ENCODE results near the gene WIPF3. TPM values are rescaled to one million over a fixed set of nuclear protein-coding genes. Genes with fewer than 3 reads are reported as not detected.

WIPF3 gene
- not detected in 2 replicates for total RNA-seq

DNA sequence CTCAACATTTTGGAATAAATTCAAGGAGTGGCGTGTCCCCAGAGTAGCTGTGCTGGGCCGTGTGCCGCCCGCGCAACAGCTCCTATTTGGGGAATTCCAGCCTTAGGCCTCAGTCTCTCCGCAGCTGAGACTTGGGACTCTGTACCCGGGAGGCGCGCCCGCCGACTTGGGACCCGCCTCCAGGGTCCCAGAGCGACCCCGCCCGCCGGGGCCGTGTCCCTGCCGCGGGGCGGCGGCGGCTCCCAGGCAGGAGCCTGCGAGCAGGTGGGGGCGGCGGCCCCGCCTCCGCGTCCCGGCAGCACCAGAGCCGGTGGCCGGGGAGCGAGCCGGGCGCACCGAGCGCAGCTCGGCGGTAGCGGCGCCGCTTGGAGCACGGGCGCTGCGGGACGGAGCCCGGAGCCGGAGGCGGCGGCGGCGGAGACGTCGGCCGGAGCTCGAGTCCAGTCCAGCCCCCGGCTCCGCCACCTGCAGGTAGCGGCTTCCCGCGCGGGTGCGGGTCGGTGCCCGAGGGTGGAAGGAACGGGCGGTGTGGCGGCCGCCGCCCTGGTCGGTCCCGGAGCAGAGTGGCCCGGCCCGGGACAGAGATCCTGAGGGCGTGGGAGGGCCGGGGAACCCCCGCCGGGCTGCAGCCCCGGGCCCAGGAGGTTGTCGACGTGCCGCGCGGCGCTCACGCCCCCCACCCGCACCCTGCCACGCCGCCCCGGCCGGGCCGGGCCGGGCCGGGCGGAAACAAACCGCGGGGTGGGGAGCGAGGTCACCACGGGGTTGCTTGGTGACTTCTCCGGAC is at the start of gene WIPF3:
Gene WIPF3, plus strand, starts transcription at position 301 of the 787 bp plus-strand sequence. CDS start 28,217 bp downstream, outside the sequence.
- intact Hi-C loops (cut with micrococcal nuclease) = no loop called here

DNA sequence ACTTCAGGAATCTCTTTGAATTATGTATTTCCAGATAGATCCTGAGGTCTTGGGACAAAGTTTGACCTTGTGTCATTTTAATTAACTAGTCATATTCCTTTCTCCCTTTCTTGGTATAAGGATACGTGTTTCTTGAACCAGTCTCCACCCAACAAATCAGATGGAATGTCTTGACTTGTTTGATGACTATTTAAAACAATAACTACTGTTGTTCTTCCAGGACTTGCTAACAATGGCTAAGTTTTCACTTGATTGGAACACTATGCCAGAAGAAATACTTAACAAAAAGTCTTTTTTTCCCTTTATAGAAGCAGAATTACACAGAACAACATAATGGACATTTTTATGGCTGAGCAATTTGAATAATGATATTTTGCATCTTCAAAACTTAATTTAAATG is 43.0 kb upstream of the WIPF3 start:
- intact Hi-C loops (cut with micrococcal nuclease) = no loop called here

DNA sequence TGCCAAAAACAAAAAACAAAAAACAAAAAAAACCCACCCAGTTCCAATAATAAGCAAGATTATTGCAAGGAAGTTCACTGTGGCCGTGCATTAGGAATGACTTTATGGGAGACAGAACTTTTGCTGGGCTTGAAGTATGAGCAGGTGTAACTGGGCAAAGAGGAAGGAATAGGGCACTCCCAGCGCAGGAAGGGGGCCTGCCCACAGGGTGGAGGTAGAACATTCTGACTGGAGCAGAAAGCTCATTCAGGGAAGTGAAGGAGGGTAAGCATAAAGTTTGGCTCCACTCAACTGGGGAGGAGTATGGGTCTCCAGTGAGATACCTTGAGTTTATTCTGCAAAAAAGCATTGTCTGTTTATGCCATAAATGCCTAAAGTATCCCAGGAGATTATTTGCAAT is 42.1 kb upstream of the WIPF3 start:
- intact Hi-C loops (cut with micrococcal nuclease) = no loop called here

- intact Hi-C loops (cut with micrococcal nuclease) = no loop called here
Observed at GRCh38 chr7:29765490-29765889, 40.8 kb upstream of the WIPF3 start.

- intact Hi-C loops (cut with micrococcal nuclease) = no loop called here
Observed at GRCh38 chr7:29770371-29770770, 35.9 kb upstream of the WIPF3 start.

DNA sequence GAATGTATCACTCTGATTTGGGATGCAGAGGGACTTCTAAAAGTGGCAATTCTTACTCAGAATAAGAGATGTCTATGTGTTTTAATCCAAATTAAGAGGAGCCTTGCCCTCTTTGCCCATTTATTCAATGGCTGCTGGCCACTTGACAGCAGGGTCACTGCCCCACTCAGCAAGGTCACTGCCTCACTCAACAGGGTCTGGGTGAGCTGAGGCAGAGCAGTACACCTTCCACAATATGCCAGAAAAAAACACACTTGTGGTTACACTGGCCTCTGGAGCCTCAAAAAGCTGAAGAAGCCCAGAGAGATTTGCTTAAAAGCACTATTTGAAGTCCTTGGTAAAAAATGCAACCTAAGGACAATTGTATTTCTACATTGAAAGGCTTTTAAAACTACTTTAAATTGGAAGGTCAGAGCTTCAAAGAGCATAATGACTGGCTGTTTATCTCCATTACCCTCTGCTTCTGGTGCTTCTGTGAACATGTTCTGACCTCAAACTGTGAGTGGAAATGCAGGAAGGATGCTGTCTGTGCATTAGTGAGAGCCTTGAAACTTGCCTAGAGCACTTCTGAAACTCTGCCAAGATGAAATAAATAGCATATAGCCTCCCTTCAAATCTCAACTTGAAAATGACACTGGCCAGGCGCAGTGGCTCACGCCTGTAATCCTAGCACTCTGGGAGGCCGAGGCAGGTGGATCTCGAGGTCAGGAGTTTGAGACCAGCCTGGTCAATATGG is 35.1 kb upstream of the WIPF3 start:
- intact Hi-C loops (cut with micrococcal nuclease) = no loop called here

- intact Hi-C loops (cut with micrococcal nuclease) = no loop called here
Observed at GRCh38 chr7:29779017-29779416, 27.3 kb upstream of the WIPF3 start.

- intact Hi-C loops (cut with micrococcal nuclease) = no loop called here
Observed at GRCh38 chr7:29780346-29780745, 26.0 kb upstream of the WIPF3 start.

- intact Hi-C loops (cut with micrococcal nuclease) = no loop called here
Observed at GRCh38 chr7:29783671-29784070, 22.6 kb upstream of the WIPF3 start.

DNA sequence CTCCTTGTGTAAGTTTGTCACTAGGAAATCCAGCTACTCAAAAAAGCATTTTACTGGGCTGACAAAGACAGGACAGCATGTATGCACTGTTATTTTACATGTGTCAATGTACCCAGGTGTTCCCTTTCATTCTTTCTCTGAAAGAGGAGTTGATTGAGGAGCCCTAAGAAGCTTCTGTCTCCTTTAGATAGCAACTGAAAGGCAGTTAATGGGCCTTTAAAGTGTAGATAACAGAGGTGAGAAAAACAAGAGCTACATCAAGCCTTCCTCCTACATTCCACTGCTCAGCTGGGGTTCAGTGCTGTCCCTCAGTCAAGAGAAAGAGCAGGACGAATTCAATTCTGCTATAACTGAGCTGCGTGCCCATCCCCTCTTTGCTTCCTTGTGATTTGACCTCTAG is 12.8 kb upstream of the WIPF3 start:
- intact Hi-C loops (cut with micrococcal nuclease) = no loop called here

GRCh38 chr7:29794959-29795629 is 11.2 kb upstream of the WIPF3 start:
- intact Hi-C loops (cut with micrococcal nuclease) = no loop called here

- intact Hi-C loops (cut with micrococcal nuclease) = no loop called here
Observed at GRCh38 chr7:29795696-29796580, 10.4 kb upstream of the WIPF3 start.

DNA sequence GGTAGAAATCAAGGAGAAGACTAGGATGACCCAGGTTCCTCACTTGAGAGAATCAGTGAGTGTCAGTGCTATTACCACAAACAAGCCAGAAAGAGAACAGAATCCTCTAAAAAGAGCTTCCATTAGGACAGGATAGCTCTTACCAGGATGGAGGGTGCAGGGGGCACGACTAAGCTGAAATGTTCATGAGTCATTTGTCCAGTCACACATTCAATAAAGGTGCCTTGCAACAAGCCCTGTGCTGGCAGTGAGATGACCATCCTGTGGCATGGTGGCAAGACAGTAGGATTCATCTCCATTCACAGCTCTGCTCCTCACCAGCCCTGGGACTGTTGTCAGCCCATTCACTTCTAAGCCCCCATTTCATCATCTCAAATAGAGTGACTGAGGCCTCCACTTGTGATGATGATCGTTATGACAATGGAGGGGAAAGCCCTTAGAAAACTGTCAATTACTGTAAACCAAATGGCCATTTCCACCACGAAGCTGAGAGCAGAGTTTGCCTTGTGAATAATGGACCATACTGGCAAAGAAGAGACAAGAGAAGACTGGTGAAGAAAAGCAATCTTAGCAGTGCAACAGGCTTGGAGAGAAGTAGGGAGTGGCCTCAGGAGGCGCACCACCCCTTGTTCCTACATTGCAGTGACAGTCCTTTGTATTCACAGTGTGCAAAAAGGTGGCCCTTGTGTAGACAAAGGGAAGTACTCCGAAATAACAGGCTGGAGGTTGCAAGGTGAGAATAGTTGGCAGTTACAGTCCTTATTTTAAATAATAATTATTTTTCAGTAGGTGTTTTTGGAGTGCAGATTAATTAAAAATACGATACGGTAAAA is 9.0 kb upstream of the WIPF3 start:
- intact Hi-C loops (cut with micrococcal nuclease) = no loop called here

DNA sequence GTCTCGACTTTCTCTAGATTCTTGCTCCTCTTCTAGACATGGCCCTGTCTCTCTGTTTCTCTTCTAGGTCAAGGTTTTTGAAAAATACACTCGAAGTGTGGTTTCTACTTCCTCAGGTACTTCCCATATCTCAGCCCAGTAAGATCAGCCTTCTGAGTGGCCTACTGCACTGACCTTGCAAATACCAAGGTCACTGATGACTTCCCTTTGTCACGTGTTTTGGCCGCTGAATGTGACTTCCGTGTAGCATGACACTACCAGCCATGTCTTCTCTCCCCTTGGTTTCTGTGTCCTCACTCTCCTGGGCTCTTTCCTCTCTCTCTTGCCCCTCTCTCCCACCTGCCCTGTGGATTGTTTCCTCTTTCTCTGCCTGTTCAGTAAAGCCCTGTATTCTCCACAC is 7.9 kb upstream of the WIPF3 start:
- intact Hi-C loops (cut with micrococcal nuclease) = no loop called here

DNA sequence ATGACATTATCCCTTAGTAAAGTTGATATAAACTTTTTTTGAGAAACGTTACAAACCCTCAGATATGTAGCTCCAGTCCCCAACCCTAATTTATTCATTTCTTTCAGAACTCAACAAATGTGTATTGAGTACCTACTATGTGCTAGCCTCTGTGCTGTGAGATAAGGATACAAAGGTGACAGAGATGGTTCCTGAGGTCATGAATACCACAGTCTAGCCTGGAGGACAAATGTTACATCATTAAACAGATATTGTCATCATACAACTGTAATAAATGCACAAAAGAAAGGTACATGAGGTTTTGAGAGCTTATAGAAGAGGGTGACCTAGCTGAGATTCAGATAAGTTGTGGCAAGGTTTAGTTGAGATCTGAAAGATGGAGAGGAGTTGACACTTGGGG is 4.4 kb upstream of the WIPF3 start:
- intact Hi-C loops (cut with micrococcal nuclease) = no loop called here

DNA sequence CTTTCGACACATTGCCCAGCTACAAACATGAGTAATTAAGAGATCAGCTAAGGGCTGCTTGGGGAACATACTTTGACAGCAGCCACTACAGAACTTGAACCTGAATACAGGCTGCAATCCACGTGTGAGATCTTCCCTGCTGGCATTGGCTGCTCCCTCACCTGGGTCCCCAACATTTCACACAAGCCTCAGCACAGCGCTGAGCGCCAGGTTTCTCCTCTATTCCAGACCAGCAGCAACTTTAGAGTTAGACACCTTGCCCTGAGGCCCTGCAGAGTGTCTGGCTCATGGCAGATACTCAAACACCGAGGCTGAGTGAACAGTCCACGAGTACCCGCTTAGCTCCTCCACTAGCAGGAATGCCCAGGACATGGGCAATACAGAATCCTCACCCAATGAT is 1.3 kb upstream of the WIPF3 start:
- intact Hi-C loops (cut with micrococcal nuclease) = no loop called here

DNA sequence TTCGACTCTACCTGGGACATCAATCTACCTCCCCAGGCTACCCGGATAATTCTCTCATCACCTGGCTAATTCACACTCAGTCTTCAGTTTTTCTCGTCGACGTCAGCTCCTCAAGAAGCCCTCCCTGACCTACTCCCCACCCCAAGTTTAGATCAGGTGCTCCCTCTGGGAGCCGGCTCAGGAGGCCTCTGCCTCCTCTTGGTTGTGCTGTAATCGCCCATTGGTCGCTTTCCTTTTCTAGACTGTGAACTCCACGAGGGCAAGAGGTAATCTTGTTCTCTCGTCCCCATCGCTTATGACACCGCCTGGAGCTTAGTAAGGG is 461 bp upstream of the WIPF3 start:
- intact Hi-C loops (cut with micrococcal nuclease) = no loop called here

DNA sequence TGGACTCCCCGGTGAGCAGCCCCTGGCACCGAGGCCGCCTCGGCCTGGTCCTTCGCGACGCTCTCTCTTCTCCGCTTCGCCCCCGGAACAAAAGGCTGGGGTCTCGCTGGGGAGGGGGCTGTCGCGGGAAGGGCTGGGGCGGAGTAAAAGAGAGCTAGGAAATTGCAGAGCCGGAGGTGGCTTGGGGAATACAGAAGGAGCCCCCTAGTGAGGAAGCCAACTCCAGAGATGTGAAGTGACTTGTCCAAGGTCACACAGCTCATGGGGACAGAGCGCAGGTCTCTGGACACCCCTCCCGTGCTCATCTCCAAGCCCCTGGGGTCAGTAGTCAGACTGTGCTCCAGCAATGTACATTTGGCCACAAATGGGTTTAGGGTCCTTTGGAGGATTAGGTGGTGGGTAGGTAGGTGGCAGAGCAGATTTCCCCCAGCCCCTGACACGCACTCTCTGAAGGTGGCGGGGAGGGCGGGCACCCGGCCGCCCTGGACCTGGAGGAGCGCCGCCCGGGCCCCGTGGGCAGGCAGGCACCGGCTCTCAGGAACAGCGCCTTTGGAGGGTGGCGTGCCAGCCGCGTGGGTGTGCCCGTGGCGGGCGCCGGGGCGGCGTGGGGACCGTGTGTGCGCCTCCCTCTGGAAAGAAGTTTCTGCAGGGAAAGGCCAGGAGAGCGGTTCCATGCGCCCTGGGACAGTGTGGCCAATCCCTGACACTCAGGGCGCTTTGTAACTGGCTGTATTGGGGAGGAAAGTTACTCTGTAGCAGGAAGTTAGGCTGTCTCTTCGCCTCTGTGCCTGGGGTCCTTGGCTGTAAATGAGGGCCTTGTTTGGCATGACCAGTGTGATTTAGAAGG is 910 bp downstream of the WIPF3 start:
- intact Hi-C loops (cut with micrococcal nuclease) = no loop called here

GRCh38 chr7:29808075-29808801 is 1.9 kb downstream of the WIPF3 start:
- intact Hi-C loops (cut with micrococcal nuclease) = no loop called here
